H9 (cell line): ENCODE results near the gene ZMYM2. TPM values are rescaled to one million over a fixed set of nuclear protein-coding genes. Genes with fewer than 3 reads are reported as not detected.

Experiments used
- DNase-seq: peaks from one replicate; pipeline ENCODE4 v3.0.0-alpha.2; 2017
- H2AFZ ChIP-seq: one replicate; pipeline ENCODE4 v1.6.1; 2013; ENCODE audit warnings: mild to moderate bottlenecking, low read length, control low read depth, moderate library complexity
- H2AK5ac ChIP-seq: 2 replicates; pipeline ENCODE4 v1.6.1; 2013; ENCODE audit warnings: low read length, control low read depth, mixed read lengths; ENCODE audit not compliant: insufficient read length
- H2BK120ac ChIP-seq: one replicate; pipeline ENCODE4 v1.6.1; 2013; ENCODE audit warnings: low read depth, mild to moderate bottlenecking, low read length, control low read depth, inconsistent platforms; ENCODE audit not compliant: poor library complexity, severe bottlenecking
- H2BK12ac ChIP-seq: 2 replicates; pipeline ENCODE4 v1.6.1; 2013; ENCODE audit warnings: low read length, control low read depth, mixed read lengths, low read depth; ENCODE audit not compliant: insufficient read length
- H2BK15ac ChIP-seq: 2 replicates; pipeline ENCODE4 v1.6.1; 2013; ENCODE audit warnings: low read depth, low read length, control low read depth
- H2BK20ac ChIP-seq: one replicate; pipeline ENCODE4 v1.6.1; 2013; ENCODE audit warnings: low read depth, mild to moderate bottlenecking, low read length, control low read depth, inconsistent platforms; ENCODE audit not compliant: poor library complexity, severe bottlenecking
- H2BK5ac ChIP-seq: 2 replicates; pipeline ENCODE4 v1.6.1; 2013; ENCODE audit warnings: low read length, control low read depth, mixed read lengths; ENCODE audit not compliant: insufficient read length
- H3K14ac ChIP-seq: 2 replicates; pipeline ENCODE4 v1.6.1; 2013; ENCODE audit warnings: low read length, control low read depth; ENCODE audit not compliant: insufficient read depth
- H3K18ac ChIP-seq: 2 replicates; pipeline ENCODE4 v1.6.1; 2013; ENCODE audit warnings: low read depth, mild to moderate bottlenecking, mixed read lengths, low read length, control low read depth; ENCODE audit not compliant: insufficient read length
- H3K23ac ChIP-seq: 2 replicates; pipeline ENCODE4 v1.6.1; 2013; ENCODE audit warnings: low read length, control low read depth, mixed read lengths, low read depth; ENCODE audit not compliant: insufficient read length
- H3K23me2 ChIP-seq: 2 replicates; pipeline ENCODE4 v1.6.1; 2013; ENCODE audit warnings: low read depth, mild to moderate bottlenecking, mixed read lengths, low read length, control low read depth; ENCODE audit not compliant: insufficient read length, poor library complexity, severe bottlenecking
- H3K27ac ChIP-seq: 2 replicates; pipeline ENCODE4 v1.5.1; 2013; ENCODE audit warnings: low read length, control low read depth, mixed read lengths, low read depth; ENCODE audit not compliant: insufficient read length
- H3K27me3 ChIP-seq: 2 replicates; pipeline ENCODE4 v1.6.1; 2013; ENCODE audit warnings: low read length, control low read depth, inconsistent platforms; ENCODE audit not compliant: insufficient read depth
- H3K4ac ChIP-seq: 2 replicates; pipeline ENCODE4 v1.6.1; 2013; ENCODE audit warnings: low read depth, mild to moderate bottlenecking, control low read depth, inconsistent platforms, low read length, moderate library complexity
- H3K4me1 ChIP-seq: 2 replicates; pipeline ENCODE4 v1.6.1; 2013; ENCODE audit warnings: low read length, control low read depth, inconsistent platforms; ENCODE audit not compliant: insufficient read depth
- H3K4me2 ChIP-seq: 2 replicates; pipeline ENCODE4 v1.6.1; 2013; ENCODE audit warnings: low read length, control low read depth, mixed read lengths; ENCODE audit not compliant: insufficient read length, insufficient read depth
- H3K56ac ChIP-seq: 2 replicates; pipeline ENCODE4 v1.6.1; 2013; ENCODE audit warnings: low read depth, mild to moderate bottlenecking, mixed read lengths, low read length, control low read depth; ENCODE audit not compliant: insufficient read length
- H3K79me1 ChIP-seq: 2 replicates; pipeline ENCODE4 v1.6.1; 2013; ENCODE audit warnings: low read depth, mild to moderate bottlenecking, moderate library complexity, low read length, control low read depth, inconsistent platforms; ENCODE audit not compliant: insufficient read depth, poor library complexity, severe bottlenecking
- H3K79me2 ChIP-seq: 2 replicates; pipeline ENCODE4 v1.6.1; 2013; ENCODE audit warnings: low read length, control low read depth, inconsistent platforms; ENCODE audit not compliant: insufficient read depth
- H3K9ac ChIP-seq: 2 replicates; pipeline ENCODE4 v1.6.1; 2013; ENCODE audit warnings: low read length, control low read depth, mixed read lengths; ENCODE audit not compliant: insufficient read length; ENCODE audit errors: extremely low read depth
- H3K9me3 ChIP-seq: one replicate; pipeline ENCODE4 v1.6.1; 2013; ENCODE audit warnings: low read depth, low read length, inconsistent platforms; ENCODE audit not compliant: control insufficient read depth
- H3T11ph ChIP-seq: one replicate; pipeline ENCODE4 v1.6.1; 2013; ENCODE audit warnings: mild to moderate bottlenecking, low read length, control low read depth, inconsistent platforms
- H4K20me1 ChIP-seq: one replicate; pipeline ENCODE4 v1.6.1; 2013; ENCODE audit not compliant: control insufficient read depth, insufficient read length, insufficient read depth
- H4K5ac ChIP-seq: 2 replicates; pipeline ENCODE4 v1.6.1; 2013; ENCODE audit warnings: low read depth, mild to moderate bottlenecking, mixed read lengths, low read length, control low read depth; ENCODE audit not compliant: insufficient read length
- H4K8ac ChIP-seq: replicated peaks from 2 replicates; pipeline ENCODE4 v1.6.1; 2013; ENCODE audit warnings: low read length, control low read depth, mixed read lengths, low read depth; ENCODE audit not compliant: insufficient read length
- H4K91ac ChIP-seq: 2 replicates; pipeline ENCODE4 v1.6.1; 2013; ENCODE audit warnings: low read depth, mild to moderate bottlenecking, moderate library complexity, mixed read lengths, low read length, control low read depth; ENCODE audit not compliant: insufficient read length
- H3K27ac Mint-ChIP-seq, 3 experiments: 2 replicates in 2 of 3; 3 replicates in 1 of 3; pipeline ENCODE4 v1.8.0; 2020 to 2021; ENCODE audit warnings: mixed read lengths in 3 of 3, mild to moderate bottlenecking in 1 of 3, moderate library complexity in 1 of 3
- H3K27me3 Mint-ChIP-seq: 2 replicates; pipeline ENCODE4 v1.8.0; 2021; ENCODE audit warnings: low read depth, mild to moderate bottlenecking, moderate library complexity, mixed read lengths
- H3K36me3 Mint-ChIP-seq, 3 experiments: 2 replicates in 2 of 3; 3 replicates in 1 of 3; pipeline ENCODE4 v1.8.0; 2020 to 2021; ENCODE audit warnings: low read depth in 3 of 3, mixed read lengths in 3 of 3; ENCODE audit not compliant: insufficient read depth in 1 of 3
- H3K4me1 Mint-ChIP-seq, 2 experiments: 2 replicates each; pipeline ENCODE4 v1.8.0; 2020; ENCODE audit warnings: mixed read lengths in 2 of 2
- H3K4me3 Mint-ChIP-seq, 2 experiments: 2 replicates in 1 of 2; 3 replicates in 1 of 2; pipeline ENCODE4 v1.8.0; 2020 to 2021; ENCODE audit warnings: mild to moderate bottlenecking in 2 of 2, mixed read lengths in 2 of 2, moderate library complexity in 1 of 2
- H3K9me3 Mint-ChIP-seq, 2 experiments: 2 replicates in 1 of 2; 3 replicates in 1 of 2; pipeline ENCODE4 v1.8.0; 2020; ENCODE audit warnings: mild to moderate bottlenecking in 2 of 2, mixed read lengths in 2 of 2, moderate library complexity in 1 of 2
- CTCF ChIP-seq: fragments of 200-600 bp; sonication (generic); conservative IDR thresholded peaks from 3 replicates; pipeline ENCODE4 v1.8.0; 2021; ENCODE audit warnings: antibody characterized with exemption, mild to moderate bottlenecking
- WGBS: extraction: QIAGEN DNeasy Blood & Tissue Kit; methylation state at CpG from one replicate; pipeline ENCODE4 v1.1.7; 2013; ENCODE audit warnings: missing lambda C conversion rate, low lambda C conversion rate, mixed read lengths; ENCODE audit not compliant: insufficient read length; ENCODE audit errors: extremely low coverage; 5-methylcytosine and 5-hydroxymethylcytosine counted together
- total RNA-seq: library from RNA; stranded (reverse); gene quantifications from 2 replicates; pipeline ENCODE4 v1.2.1, GENCODE V29; 2021

The ZMYM2 gene
- total RNA-seq, 1 experiment from 2014 or later, result 173 TPM

DNA sequence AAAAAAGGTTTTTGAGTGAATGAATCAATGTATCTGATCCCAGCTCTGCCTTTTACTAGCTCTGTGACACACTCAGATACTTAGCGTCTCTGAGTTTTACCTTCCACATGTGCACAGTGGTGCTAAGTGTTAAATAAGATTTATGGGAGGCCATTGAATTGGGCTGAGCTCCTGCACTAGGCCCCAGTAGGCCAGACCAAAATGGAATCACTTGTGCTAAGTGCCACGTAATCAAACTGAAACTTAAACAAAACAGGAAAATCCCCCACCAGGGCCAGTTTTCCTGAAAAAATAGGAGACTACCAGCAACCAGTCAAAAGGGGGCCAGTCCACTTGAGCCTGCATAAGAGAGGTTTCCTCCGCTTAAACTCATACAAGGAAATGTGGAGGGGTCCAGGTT is 161.4 kb downstream of the ZMYM2 start:
- no peak overlapping the region for H2BK5ac ChIP-seq
- Mint-ChIP-seq H3K27me3 (peaks cover 22% of the 10 kb centered on the region), H3K4me3 (peak overlapping the region; percentile 42 to 57), H3K27ac (peak overlapping the region; percentile 11 to 89 (median 16); a peak in 4 of 7 replicates), H3K4me1 (peaks cover 21 to 27% of the 10 kb centered on the region in 2 experiments), H3K9me3 (no peaks in the 10 kb centered on the region), H3K36me3 (no peaks in the 10 kb centered on the region)
- no peaks in the 10 kb centered on the region for H3K9me3 ChIP-seq
- no peak overlapping the region for H3K23ac ChIP-seq
- H3K14ac ChIP-seq, result no peak overlapping the region
- H3K27ac ChIP-seq, result peak overlapping the region; percentile 66
- no peak overlapping the region for H3K56ac ChIP-seq
- peak overlapping the region; percentile 51 for H3K4me2 ChIP-seq
- WGBS, result no CpG with 5 or more reads among the region's 3 CpGs
- H3K79me2 ChIP-seq, result no peaks in the 10 kb centered on the region
- no peak overlapping the region for H4K5ac ChIP-seq
- H4K20me1 ChIP-seq, result no peaks in the 10 kb centered on the region
- no peak for DNase-seq
- peak overlapping the region; percentile 15 for H3K18ac ChIP-seq
- H3K79me1 ChIP-seq, result no peaks in the 10 kb centered on the region
- no peak overlapping the region for H4K91ac ChIP-seq
- H2BK120ac ChIP-seq, result no peak overlapping the region
- H4K8ac ChIP-seq, result no peak overlapping the region
- H2BK12ac ChIP-seq, result no peak overlapping the region
- H3K9ac ChIP-seq, result peak overlapping the region; percentile 37
- H3K23me2 ChIP-seq, result peaks cover 13% of the 10 kb centered on the region
- no peak overlapping the region for H2BK15ac ChIP-seq
- no peak overlapping the region for H3K4ac ChIP-seq
- no peak overlapping the region for H2BK20ac ChIP-seq
- H3K27me3 ChIP-seq, result no peaks in the 10 kb centered on the region
- H3K4me1 ChIP-seq, result peaks cover 3% of the 10 kb centered on the region; the same call in 1 of the 2 replicates
- H3T11ph ChIP-seq, result no peak overlapping the region
- H2AK5ac ChIP-seq, result no peak overlapping the region
- no peak for TF ChIP-seq CTCF
- no peak overlapping the region for H2AFZ ChIP-seq
